AG04449 (cell line): Measurements from ENCODE around the gene NUTM1.

Experiments
- CTCF ChIA-PET: fragments of 350-600 bp; formaldehyde crosslinking; extraction: SDS; loops from one replicate; lab custom pipeline; 2021; ENCODE audit warnings: antibody characterized with exemption; lab: Yijun Ruan, JAX
- POLR2A ChIA-PET: fragments of 400-600, 350-600 bp; formaldehyde crosslinking; extraction: SDS; loops from one replicate; lab custom pipeline; 2020; ENCODE audit warnings: antibody characterized with exemption, inconsistent platforms; lab: Yijun Ruan, JAX
- DNase-seq: peaks from one replicate; pipeline ENCODE4 v3.0.0-alpha.2; 2010; ENCODE audit warnings: low read depth, low spot score
- H3K4me3 ChIP-seq: 2 replicates; pipeline ENCODE4 v1.5.1; 2011; ENCODE audit warnings: low read depth, mild to moderate bottlenecking, control low read depth, low read length
- TF ChIP-seq, protein P1 (sequence below): IDR thresholded peaks from one replicate; pipeline ENCODE4 v1.5.1; 2011; ENCODE audit warnings: mild to moderate bottlenecking, moderate library complexity, low read length, control low read depth, inconsistent platforms; ENCODE audit not compliant: insufficient read depth; ENCODE audit errors: missing control alignments

NUTM1 gene

DNA sequence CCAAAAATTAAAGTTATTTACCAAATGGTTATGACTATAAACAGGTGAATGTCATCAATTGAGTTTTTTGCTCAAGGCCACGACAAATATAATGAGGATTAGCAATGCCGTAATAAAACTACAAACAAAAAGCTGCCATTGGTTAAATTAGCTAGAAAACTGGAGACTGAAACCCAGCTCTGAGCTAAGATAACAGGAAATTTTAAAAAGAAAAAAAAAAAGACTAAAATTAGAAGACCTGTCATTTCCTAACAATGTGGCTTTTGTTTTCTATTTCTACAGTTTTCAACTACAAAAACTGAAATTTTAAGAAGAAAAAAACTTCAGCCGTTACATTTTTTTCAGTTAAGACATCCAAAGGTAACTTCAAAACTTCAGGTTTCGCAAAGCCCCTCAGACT, 15.2 kb upstream of the NUTM1 start:
- ChIA-PET CTCF (interaction anchor here (0.9 to 1.4 kb wide), 2 partner anchors 15 to 25 kb away, joined by 3 to 4 read pairs; no protein-coding TSS in a partner anchor), POLR2A (interaction anchor here (0.7 to 2.5 kb wide), 2 partner anchors 10 to 28 kb away, joined by 5 to 7 read pairs; partner anchors contain the start of gene SLC12A6)
- DNase-seq: no peak
- TF ChIP-seq, protein P1, sequence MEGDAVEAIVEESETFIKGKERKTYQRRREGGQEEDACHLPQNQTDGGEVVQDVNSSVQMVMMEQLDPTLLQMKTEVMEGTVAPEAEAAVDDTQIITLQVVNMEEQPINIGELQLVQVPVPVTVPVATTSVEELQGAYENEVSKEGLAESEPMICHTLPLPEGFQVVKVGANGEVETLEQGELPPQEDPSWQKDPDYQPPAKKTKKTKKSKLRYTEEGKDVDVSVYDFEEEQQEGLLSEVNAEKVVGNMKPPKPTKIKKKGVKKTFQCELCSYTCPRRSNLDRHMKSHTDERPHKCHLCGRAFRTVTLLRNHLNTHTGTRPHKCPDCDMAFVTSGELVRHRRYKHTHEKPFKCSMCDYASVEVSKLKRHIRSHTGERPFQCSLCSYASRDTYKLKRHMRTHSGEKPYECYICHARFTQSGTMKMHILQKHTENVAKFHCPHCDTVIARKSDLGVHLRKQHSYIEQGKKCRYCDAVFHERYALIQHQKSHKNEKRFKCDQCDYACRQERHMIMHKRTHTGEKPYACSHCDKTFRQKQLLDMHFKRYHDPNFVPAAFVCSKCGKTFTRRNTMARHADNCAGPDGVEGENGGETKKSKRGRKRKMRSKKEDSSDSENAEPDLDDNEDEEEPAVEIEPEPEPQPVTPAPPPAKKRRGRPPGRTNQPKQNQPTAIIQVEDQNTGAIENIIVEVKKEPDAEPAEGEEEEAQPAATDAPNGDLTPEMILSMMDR: no peak
- H3K4me3 ChIP-seq: no peak overlapping the region

DNA sequence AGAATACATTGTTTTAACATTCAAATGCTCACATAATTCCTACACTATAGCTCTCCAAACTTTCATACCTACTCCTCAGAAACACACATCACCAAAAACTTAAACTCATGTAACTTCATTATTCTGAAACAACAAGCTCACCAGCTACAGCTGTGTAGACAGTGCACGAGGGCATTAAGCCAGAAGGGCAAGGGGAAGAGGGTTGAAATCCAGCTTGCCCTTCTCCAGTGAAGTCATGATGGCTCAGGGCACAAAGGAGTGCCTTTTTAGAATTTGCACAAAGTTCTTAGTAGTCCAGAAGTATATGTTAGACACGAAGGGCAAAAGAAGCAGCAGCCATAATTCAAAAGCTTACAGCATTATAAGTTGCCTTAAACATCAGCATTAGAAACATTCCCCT, 14.1 kb upstream of the NUTM1 start:
- ChIA-PET CTCF (interaction anchor here (0.8 to 1.4 kb wide), 5 partner anchors 11 to 26 kb away, joined by 3 to 6 read pairs (median 3); partner anchors contain the start of gene NOP10), POLR2A (interaction anchor here (2.5 kb wide), 1 partner anchor 9 kb away, joined by 7 read pairs; the partner anchor contains the start of gene SLC12A6)
- DNase-seq: no peak
- TF ChIP-seq, protein P1: no peak
- H3K4me3 ChIP-seq: no peak overlapping the region

DNA sequence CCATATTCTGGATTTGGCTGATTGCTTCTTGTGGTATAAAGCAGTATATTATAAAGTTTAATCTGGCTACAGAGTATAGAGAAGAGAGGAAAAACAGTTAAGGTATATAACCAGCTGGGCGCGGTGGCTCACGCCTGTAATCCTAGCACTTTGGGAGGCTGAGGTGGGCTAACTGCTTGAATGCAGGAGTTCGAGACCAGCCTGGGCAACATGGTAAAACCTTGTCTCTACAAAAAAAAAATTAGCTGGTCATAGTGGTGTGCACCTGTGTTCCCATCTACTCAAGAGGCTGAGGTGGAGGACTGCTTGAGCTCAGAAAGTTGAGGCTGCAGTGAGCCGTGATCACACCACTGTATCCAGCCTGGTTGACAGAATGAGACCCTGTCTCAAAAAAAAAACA, 12.8 kb upstream of the NUTM1 start:
- ChIA-PET CTCF (interaction anchor here (1.2 to 1.5 kb wide), 2 partner anchors 13 to 90 kb away, joined by 3 to 4 read pairs; no protein-coding TSS in a partner anchor), POLR2A (interaction anchor here (2.5 kb wide), 1 partner anchor 8 kb away, joined by 7 read pairs; the partner anchor contains the start of gene SLC12A6)
- TF ChIP-seq, protein P1: no peak
- H3K4me3 ChIP-seq: no peak overlapping the region
- DNase-seq: no peak

DNA sequence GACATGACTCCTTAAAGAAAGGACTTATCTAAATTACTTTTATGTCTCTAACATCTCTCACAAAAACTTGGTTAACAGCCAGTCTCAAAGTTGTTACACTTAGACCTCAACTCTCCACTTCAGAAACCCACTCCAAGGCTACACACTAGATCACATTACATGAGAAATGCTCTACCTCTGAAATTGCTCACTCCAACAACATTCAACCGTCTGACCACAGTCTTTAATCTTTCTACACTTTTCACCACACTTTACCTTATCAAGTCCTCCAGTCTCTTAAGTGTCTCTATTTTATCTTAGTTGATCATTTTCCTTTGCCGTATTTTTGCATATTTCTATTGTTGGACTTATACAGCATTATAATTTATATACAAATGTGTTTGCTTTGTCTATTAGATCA, 11.3 kb upstream of the NUTM1 start:
- TF ChIP-seq, protein P1: no peak
- POLR2A ChIA-PET: no interaction called here

DNA sequence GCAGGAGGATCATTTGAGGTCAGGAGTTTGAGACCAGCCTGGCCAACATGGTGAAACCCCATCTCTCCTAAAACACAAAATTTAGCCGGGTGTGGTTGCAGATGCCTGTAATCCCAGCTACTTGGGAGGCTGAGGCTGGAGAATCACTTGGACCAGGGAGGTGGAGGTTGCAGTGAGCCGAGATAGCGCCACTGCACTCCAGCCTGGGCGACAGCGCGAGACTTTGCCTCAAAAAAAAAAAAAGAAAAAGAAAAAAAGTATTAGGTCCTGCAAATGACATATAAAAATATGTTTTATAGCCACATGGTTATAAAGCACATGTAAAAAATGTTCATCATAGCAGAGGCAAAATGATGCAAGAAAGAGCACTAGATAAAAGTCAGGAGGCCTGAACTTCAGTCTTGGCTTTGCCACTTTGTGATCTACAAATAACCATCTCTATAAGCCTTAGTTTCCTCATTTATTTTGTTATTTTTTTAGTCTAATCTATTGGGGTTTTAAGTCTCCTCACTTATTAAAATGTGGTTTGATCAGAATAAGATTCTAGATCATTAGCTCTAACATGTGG, 10.5 kb upstream of the NUTM1 start:
- no peak for DNase-seq
- no peak overlapping the region for H3K4me3 ChIP-seq
- TF ChIP-seq, protein P1: no peak
- POLR2A ChIA-PET: no interaction called here
- CTCF ChIA-PET: interaction anchor here (0.8 to 1.9 kb wide), 4 partner anchors 10 to 121 kb away, joined by 3 to 5 read pairs (median 3); partner anchors contain the start of genes NOP10 and NUTM1

More for the DNA sequence above, 11.3 kb upstream of the NUTM1 start:
- H3K4me3 ChIP-seq: no peak overlapping the region
- CTCF ChIA-PET: no interaction called here
- no peak for DNase-seq

DNA sequence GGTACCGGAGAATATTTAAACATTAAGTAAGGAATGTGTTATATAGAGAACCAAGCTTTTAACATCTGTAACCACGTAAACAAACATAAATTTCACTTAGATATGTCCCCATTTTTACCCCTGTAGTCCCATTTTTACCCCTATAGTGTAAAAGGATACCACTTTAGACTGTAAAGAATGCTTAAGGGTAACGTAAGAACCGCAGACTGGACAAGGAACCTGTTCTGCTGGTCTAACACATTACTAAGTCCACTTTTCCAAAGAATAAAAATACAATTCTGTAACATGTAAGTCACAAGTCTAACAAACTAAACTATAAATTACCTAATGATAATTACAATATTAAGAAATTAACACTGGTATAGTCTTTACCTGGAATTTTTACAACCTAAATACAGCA, 8.4 kb upstream of the NUTM1 start:
- TF ChIP-seq, protein P1: no peak
- ChIA-PET POLR2A (no interaction called here), CTCF (interaction anchor here (1.3 to 1.9 kb wide), 2 partner anchors 8 to 225 kb away, joined by 4 to 5 read pairs; partner anchors contain the start of genes NOP10 and NUTM1)
- no peak for DNase-seq
- H3K4me3 ChIP-seq: no peak overlapping the region
